H1 (cell line): ENCODE data around the gene ATAT1.

Experiments
- CEBPB ChIP-seq: IDR thresholded peaks from 2 replicates; pipeline ENCODE4 v1.6.1; 2012; ENCODE audit warnings: low read depth, low read length
- CREB1 ChIP-seq: IDR thresholded peaks from 2 replicates; pipeline ENCODE4 v1.6.1; 2012; ENCODE audit warnings: inconsistent platforms
- CTCF ChIP-seq, 3 experiments: IDR thresholded peaks; 1 replicate in 2 of 3; 2 replicates in 1 of 3; pipeline versions ENCODE4 v1.5.1 to v1.6.1; 2011; ENCODE audit warnings: low read length in 3 of 3, mild to moderate bottlenecking in 3 of 3, inconsistent platforms in 2 of 3, low read depth in 1 of 3, moderate library complexity in 1 of 3; ENCODE audit not compliant: insufficient read depth in 1 of 3; ENCODE audit errors: control extremely low read depth in 1 of 3
- EZH2 ChIP-seq: fragments of 200-600 bp; sonication (generic); IDR thresholded peaks from 2 replicates; pipeline ENCODE4 v1.7.1; 2012; ENCODE audit warnings: low read depth, mild to moderate bottlenecking, moderate library complexity, low read length, inconsistent platforms; ENCODE audit not compliant: severe bottlenecking
- RAD21 ChIP-seq, 2 experiments: IDR thresholded peaks in 1 of 2; conservative IDR thresholded peaks in 1 of 2; 2 replicates each; pipeline ENCODE4 v1.6.1; 2011; ENCODE audit warnings: low read depth in 2 of 2, low read length in 2 of 2, improper control_type of control experiment in 1 of 2, inconsistent platforms in 1 of 2, mild to moderate bottlenecking in 1 of 2, moderate library complexity in 1 of 2
- USF2 ChIP-seq: IDR thresholded peaks from 2 replicates; pipeline ENCODE4 v1.6.1; 2011; ENCODE audit warnings: low read length, improper control_type of control experiment
- YY1 ChIP-seq: IDR thresholded peaks from 2 replicates; pipeline ENCODE4 v1.6.1; 2011; ENCODE audit warnings: low read depth, mild to moderate bottlenecking, low read length
- ZNF274 ChIP-seq: IDR thresholded peaks from 2 replicates; pipeline ENCODE4 v1.7.0; 2012; ENCODE audit warnings: low read length, borderline replicate concordance; ENCODE audit errors: extremely low read depth

DNA sequence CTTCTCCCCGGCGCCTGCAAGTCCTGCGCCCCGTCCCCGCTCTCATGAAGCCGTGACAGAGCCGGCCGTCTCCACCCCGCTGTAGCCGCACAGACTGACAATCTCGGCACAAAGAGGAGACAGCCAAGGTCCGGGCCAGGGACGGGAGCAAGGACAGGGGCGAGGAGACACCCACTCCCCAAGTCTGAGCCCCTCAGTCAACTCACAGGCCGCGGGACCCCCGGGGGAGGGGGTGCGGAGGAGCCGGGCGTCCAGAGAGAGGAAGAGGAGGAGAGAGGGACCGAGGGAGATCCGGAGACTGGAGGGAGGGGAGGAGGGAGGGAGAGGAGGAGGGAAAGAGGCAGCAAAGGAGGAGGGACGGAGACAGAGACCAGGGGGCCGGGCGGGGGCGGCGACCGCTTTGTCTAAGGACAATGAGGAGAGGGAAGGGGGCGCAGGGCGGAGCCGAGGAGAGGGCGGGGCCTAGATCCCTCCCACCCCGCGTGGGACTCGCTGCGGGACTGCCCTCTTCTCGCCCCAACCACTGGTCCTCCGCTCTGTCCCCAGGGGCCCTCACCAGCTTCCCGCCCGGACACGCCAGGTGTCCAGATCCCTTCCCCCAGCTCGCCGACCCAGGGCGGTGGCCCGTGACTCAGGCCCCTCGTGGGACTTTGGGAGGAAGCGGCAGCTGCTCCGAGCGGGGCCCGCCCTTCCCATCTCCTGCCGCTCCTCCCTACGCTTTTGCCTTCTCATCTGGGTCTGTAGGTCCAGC lies 60.4 kb downstream of the ATAT1 start:
- TF ChIP-seq CREB1 (no peak), RAD21 (IDR thresholded peaks at IDR 0.05 in 1 of 2, conservative IDR thresholded peaks at IDR 0.05 in 1 of 2; ENCODE audit: low read depth in 2 of 2, low read length in 2 of 2) (no peak), CEBPB (no peak), CTCF (IDR thresholded peaks at IDR 0.05; ENCODE audit: control extremely low read depth in 1 of 3, insufficient read depth in 1 of 3, low read depth in 1 of 3, low read length in 3 of 3) (no peak), YY1 (no peak), USF2 (no peak), ZNF274 (no peak), EZH2 (no peak)
